Lung (tissue), 12 donors: ENCODE data around the gene RAB9B. TPM values are rescaled to one million over a fixed set of nuclear protein-coding genes. Genes with fewer than 3 reads are reported as not detected.

Experiments
- ATAC-seq: fragments of 200-7000 bp; cut with Tn5 transposase; one replicate; pipeline ENCODE4 v1.9.1; 2020; ENCODE audit warnings: moderate number of reproducible peaks; ENCODE audit not compliant: insufficient read depth, low FRiP score
- DNase-seq, 3 donors: peaks; one replicate each; pipeline ENCODE4 v3.0.0-alpha.2; 2013 to 2017
- H3K27ac ChIP-seq, 2 donors: one replicate each; pipeline ENCODE4 v1.5.1; 2013; ENCODE audit warnings: mild to moderate bottlenecking in 2 of 2, moderate library complexity in 2 of 2, control low read depth in 1 of 2, inconsistent platforms in 1 of 2, low read depth in 1 of 2, low read length in 1 of 2
- H3K27me3 ChIP-seq, 3 donors: one replicate each; pipeline ENCODE4 v1.5.1; 2013; ENCODE audit warnings: low read length in 2 of 3; ENCODE audit not compliant: control insufficient read depth in 3 of 3, insufficient read depth in 3 of 3
- H3K36me3 ChIP-seq, 4 donors: one replicate each; pipeline ENCODE4 v1.5.1; 2013; ENCODE audit warnings: low read length in 4 of 4, mild to moderate bottlenecking in 1 of 4, moderate library complexity in 1 of 4; ENCODE audit not compliant: control insufficient read depth in 4 of 4, insufficient read depth in 4 of 4
- H3K4me1 ChIP-seq, 5 donors: one replicate each; pipeline ENCODE4 v1.5.1; 2013; ENCODE audit warnings: low read length in 5 of 5, mild to moderate bottlenecking in 2 of 5, moderate library complexity in 1 of 5; ENCODE audit not compliant: control insufficient read depth in 5 of 5, insufficient read depth in 5 of 5
- H3K4me3 ChIP-seq: one replicate; pipeline ENCODE4 v1.5.1; 2013; ENCODE audit warnings: mild to moderate bottlenecking, control low read depth, moderate library complexity
- H3K9ac ChIP-seq, 2 donors: one replicate each; pipeline ENCODE4 v1.5.1; 2013; ENCODE audit warnings: low read length in 2 of 2, control low read depth in 1 of 2; ENCODE audit not compliant: insufficient read depth in 1 of 2
- H3K9me3 ChIP-seq, 4 donors: one replicate each; pipeline ENCODE4 v1.5.1; 2013; ENCODE audit warnings: low read length in 3 of 4, mild to moderate bottlenecking in 1 of 4, moderate library complexity in 1 of 4; ENCODE audit not compliant: control insufficient read depth in 4 of 4, insufficient read depth in 3 of 4
- WGBS, 2 donors: extraction: QIAGEN DNeasy Blood & Tissue Kit; methylation state at CpG; one replicate each; pipeline ENCODE4 v1.1.7; 2013; 5-methylcytosine and 5-hydroxymethylcytosine counted together
- polyA plus RNA-seq, 2 donors: library from polyadenylated mRNA; stranded (reverse); fragments of 200-250 nt; gene quantifications; one replicate each; pipeline ENCODE4 v1.2.1, GENCODE V29; 2013
- total RNA-seq, 2 donors: library from RNA; depleted of rRNA in 1 of 2; stranded (reverse); fragments of >200 nt in 1 of 2; gene quantifications; one replicate each; pipeline ENCODE4 v1.2.1, GENCODE V29; 2014 to 2021
- TF ChIP-seq, protein P1 (sequence below): IDR thresholded peaks from 2 replicates; pipeline ENCODE4 v1.5.1; 2012; ENCODE audit warnings: mild to moderate bottlenecking; ENCODE audit errors: control extremely low read depth, extremely low read depth
- donor health status: control.
- donor health status: control.
- donor health status: Bipolar disorder and iron deficiency.
- donor health status: healthy.
- donor health status: DM: yes; HTN: yes; CAD: no.

Gene RAB9B
- total and polyA plus RNA-seq, 4 donors: 0.16 to 3.3 (median 0.46) TPM

DNA sequence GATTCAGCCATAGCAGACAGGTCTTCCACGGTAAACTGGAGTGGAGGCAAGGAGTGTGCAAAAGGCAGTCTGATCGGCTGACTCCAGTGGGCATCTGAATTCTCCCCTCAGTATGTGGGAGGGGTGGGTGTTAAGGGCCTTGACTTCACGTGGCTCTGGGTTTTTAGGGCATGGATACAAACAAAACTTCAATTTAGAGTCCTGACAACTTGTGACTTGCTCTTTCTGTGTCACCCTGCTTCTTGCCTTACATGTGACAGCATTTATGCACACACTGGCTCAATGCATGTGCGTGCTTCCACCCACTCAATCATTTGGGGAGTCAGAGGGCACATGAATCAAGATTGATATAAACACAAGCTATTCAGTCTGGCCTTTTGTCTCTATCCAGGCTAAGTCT is 37.9 kb downstream of the RAB9B start:
- H3K9ac ChIP-seq: no peak overlapping the region
- H3K4me3 ChIP-seq: no peak overlapping the region
- no peaks in the 10 kb centered on the region for H3K36me3 ChIP-seq
- no peak overlapping the region for H3K27ac ChIP-seq
- DNase-seq: no peak
- no peaks in the 10 kb centered on the region for H3K4me1 ChIP-seq
- ATAC-seq: no peak
- peaks cover 0 to 2% (median 0%) of the 10 kb centered on the region in 4 donors for H3K9me3 ChIP-seq
- TF ChIP-seq, protein P1, sequence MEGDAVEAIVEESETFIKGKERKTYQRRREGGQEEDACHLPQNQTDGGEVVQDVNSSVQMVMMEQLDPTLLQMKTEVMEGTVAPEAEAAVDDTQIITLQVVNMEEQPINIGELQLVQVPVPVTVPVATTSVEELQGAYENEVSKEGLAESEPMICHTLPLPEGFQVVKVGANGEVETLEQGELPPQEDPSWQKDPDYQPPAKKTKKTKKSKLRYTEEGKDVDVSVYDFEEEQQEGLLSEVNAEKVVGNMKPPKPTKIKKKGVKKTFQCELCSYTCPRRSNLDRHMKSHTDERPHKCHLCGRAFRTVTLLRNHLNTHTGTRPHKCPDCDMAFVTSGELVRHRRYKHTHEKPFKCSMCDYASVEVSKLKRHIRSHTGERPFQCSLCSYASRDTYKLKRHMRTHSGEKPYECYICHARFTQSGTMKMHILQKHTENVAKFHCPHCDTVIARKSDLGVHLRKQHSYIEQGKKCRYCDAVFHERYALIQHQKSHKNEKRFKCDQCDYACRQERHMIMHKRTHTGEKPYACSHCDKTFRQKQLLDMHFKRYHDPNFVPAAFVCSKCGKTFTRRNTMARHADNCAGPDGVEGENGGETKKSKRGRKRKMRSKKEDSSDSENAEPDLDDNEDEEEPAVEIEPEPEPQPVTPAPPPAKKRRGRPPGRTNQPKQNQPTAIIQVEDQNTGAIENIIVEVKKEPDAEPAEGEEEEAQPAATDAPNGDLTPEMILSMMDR: no peak
- WGBS, 2 donors: 68 to 83% methylated on average over 3 to 4 of the region's 4 CpGs
- peaks cover 0 to 44% (median 12%) of the 10 kb centered on the region in 3 donors for H3K27me3 ChIP-seq

DNA sequence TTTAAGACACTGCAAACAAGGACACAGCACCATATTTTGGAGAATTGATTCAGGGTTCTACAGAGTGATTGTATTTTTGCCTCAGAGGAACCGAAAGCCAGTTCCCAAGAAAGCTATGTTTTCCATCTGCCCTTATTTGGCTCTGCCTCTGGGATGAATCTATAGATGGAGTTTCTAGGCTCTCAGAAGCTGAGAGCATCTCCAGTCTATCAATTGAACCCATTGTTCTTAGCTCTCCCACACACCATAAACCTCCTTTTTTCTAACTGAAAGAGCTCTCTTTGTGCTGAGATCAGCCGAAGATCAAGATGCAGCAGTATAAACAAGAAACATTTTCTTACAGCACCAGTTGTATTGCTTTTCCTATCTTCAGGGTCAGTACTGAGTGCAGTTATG is 38.5 kb downstream of the RAB9B start:
- TF ChIP-seq, protein P1: no peak
- no peaks in the 10 kb centered on the region for H3K4me1 ChIP-seq
- H3K4me3 ChIP-seq: no peak overlapping the region
- H3K36me3 ChIP-seq: no peaks in the 10 kb centered on the region
- H3K9me3 ChIP-seq: peaks cover 0 to 2% (median 0%) of the 10 kb centered on the region in 4 donors
- H3K9ac ChIP-seq: no peak overlapping the region
- no peak for ATAC-seq
- no peak for DNase-seq
- 78 to 83% methylated on average over 2 of the region's 2 CpGs for WGBS, 2 donors
- peaks cover 0 to 48% (median 12%) of the 10 kb centered on the region in 3 donors for H3K27me3 ChIP-seq
- no peak overlapping the region for H3K27ac ChIP-seq

DNA sequence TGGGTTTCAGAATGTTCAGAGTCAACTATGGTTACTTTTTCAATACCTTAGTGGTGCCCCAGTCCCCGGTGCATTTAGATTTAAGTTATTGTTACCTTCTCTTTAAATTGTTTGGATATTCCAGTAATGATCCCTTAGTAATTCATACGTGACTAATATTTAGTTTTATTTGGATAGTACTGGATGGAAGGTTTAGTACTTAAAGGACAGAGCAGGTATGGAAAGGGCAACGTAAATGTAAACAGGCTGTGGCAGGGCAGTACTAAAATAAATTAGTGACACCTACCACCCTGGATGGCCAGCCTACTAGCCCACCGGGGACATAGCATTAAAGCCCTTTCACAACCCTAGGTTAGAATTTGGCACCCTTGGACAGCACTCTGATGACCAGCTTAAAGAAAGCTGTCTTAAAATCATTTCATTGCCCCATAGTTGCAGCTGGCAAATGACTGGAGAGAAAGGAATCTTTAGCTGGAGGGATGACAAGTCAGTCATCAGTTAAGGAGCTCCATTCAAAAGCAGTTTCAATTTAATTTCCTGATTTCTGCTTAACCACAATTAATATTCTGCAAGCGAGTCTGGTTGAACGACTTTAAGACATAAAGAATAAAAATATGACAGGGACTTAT is 39.0 kb downstream of the RAB9B start:
- Histone ChIP-seq H3K27me3 (peaks cover 0 to 47% (median 12%) of the 10 kb centered on the region in 3 donors), H3K27ac (no peak overlapping the region), H3K9me3 (peaks cover 0 to 2% (median 0%) of the 10 kb centered on the region in 4 donors), H3K9ac (no peak overlapping the region), H3K4me3 (no peak overlapping the region), H3K36me3 (no peaks in the 10 kb centered on the region), H3K4me1 (no peaks in the 10 kb centered on the region)
- WGBS, 2 donors: 73 to 86% methylated on average over 6 of the region's 6 CpGs
- TF ChIP-seq, protein P1: no peak
- no peak for ATAC-seq
- peak in 2 of 3 donors; percentile 18 to 30 for DNase-seq
